ENCODE results near the gene TBC1D10A. TPM values are rescaled to one million over a fixed set of nuclear protein-coding genes. Genes with fewer than 3 reads are reported as not detected.

TBC1D10A gene
- total RNA-seq, 4 donors from 2014 or later = 38.3 to 49.2 (median 43.0) TPM

DNA sequence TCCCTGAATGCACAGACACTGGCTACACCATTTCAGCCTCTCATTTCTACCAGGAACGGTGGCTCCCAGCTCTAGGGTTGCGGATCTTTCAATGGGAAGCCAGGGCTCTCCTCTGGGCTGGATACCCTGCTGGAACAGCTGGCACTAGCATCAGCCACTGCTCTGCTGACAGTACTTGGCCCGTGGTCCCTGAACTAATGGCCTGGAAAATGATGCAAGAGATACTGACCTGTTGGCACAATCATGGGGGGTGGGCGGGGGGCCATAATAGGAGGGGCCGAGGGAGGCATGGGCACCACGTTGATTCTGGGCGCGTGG, 10.7 kb upstream of the TBC1D10A start:
- peaks cover 100% of the 10 kb centered on the region for H3K36me3 ChIP-seq
- no peaks in the 10 kb centered on the region for H3K9me3 ChIP-seq
- TF ChIP-seq POLR2A (IDR thresholded peaks at IDR 0.05) = no peak
- no peak for TF ChIP-seq CTCF (IDR thresholded peaks at IDR 0.05)
- DNase-seq (ENCODE audit: low spot score in 2 of 2) = no peak
- no peak overlapping the region for H3K4me3 ChIP-seq
- no peaks in the 10 kb centered on the region for H3K27me3 ChIP-seq
- peaks cover 3% of the 10 kb centered on the region for H3K4me1 ChIP-seq
- 90% methylated on average over 8 of the region's 8 CpGs for WGBS
- H3K27ac ChIP-seq = no peak overlapping the region

DNA sequence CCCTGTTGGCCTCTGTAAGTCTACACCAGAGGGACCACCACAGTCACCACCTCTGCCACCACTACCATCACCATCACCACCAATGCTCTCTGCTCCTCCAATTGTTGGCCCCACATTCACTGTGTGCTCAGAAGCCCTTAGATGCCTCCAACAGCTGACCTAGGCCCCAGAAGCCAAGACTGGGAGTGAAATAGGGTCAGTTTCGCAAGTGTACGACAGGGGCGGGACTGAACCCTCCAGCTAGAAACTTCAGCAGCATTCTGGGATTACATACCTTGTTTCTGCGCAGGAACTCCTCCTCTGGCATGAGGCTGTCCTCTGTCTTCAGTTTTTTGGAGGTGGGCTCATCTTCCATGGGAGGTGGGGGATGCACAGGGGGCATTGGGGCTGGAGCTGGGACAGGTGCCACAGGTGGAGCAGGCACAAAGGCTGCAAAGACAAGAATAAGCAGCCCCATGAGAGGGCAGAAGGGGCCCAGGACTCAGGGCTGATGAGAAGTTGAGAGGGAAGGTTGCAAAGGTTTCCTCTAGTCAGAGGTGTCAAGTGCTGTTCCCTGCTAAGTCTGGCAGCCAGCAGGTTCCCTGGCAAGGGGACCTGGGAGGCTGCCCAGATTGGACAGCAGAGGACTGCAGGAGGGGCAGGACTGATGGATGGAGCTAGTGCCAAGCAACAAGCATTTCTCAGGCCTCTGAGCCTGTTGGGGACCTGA, 10.2 kb upstream of the TBC1D10A start:
- WGBS = 96% methylated on average over 4 of the region's 4 CpGs
- H3K27ac ChIP-seq = no peak overlapping the region
- no peaks in the 10 kb centered on the region for H3K9me3 ChIP-seq
- TF ChIP-seq POLR2A (IDR thresholded peaks at IDR 0.05) (no peak), CTCF (IDR thresholded peaks at IDR 0.05) (no peak), POLR2AphosphoS5 (IDR thresholded peaks at IDR 0.05) (no peak), EP300 (IDR thresholded peaks at IDR 0.05) (no peak)
- DNase-seq (ENCODE audit: low spot score in 2 of 2) = no peak
- H3K4me3 ChIP-seq = no peak overlapping the region
- H3K36me3 ChIP-seq = peaks cover 100% of the 10 kb centered on the region
- H3K27me3 ChIP-seq = no peaks in the 10 kb centered on the region
- H3K4me1 ChIP-seq = peaks cover 2% of the 10 kb centered on the region

DNA sequence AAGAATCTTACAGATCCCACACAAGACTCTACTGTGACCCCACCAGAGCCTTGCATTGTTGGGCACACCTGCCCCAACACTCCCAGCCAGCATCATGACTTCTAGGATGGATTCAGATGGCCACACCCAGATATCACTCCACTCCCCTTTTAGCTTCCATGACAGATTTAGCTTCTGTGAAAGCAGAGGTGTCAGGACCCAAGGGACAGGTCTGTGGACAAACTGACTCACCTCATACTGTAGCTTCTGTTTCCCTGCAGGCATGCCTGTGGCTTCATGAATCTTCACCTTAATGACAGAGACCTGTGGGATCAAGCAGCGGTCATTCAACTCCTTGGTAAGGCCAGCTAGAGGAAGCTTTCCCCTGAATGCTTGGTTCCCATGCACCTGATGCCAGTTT, 8.5 kb upstream of the TBC1D10A start:
- no peak for DNase-seq (ENCODE audit: low spot score in 2 of 2)
- no peaks in the 10 kb centered on the region for H3K27me3 ChIP-seq
- H3K27ac ChIP-seq = no peak overlapping the region
- H3K4me1 ChIP-seq = no peaks in the 10 kb centered on the region
- H3K9me3 ChIP-seq = no peaks in the 10 kb centered on the region
- peaks cover 91% of the 10 kb centered on the region for H3K36me3 ChIP-seq
- no peak for TF ChIP-seq CTCF (IDR thresholded peaks at IDR 0.05)
- TF ChIP-seq EP300 (IDR thresholded peaks at IDR 0.05) = no peak
- TF ChIP-seq POLR2A (IDR thresholded peaks at IDR 0.05) = no peak
- no peak for TF ChIP-seq POLR2AphosphoS5 (IDR thresholded peaks at IDR 0.05)
- 100% methylated on average over 1 of the region's 1 CpG for WGBS
- H3K4me3 ChIP-seq = no peak overlapping the region

- Histone ChIP-seq H3K4me1 (no peaks in the 10 kb centered on the region), H3K4me3 (no peak overlapping the region), H3K27me3 (no peaks in the 10 kb centered on the region), H3K9me3 (no peaks in the 10 kb centered on the region), H3K36me3 (peaks cover 85% of the 10 kb centered on the region), H3K27ac (no peak overlapping the region)
- no peak for TF ChIP-seq CTCF (IDR thresholded peaks at IDR 0.05)
- TF ChIP-seq POLR2A (IDR thresholded peaks at IDR 0.05) = no peak
- TF ChIP-seq POLR2AphosphoS5 (IDR thresholded peaks at IDR 0.05) = no peak
- TF ChIP-seq EP300 (IDR thresholded peaks at IDR 0.05) = no peak
- no peak for DNase-seq (ENCODE audit: low spot score in 2 of 2)
- WGBS = 98% methylated on average over 4 of the region's 4 CpGs
Observed at GRCh38 chr22:30334646-30335045, 7.9 kb upstream of the TBC1D10A start.

DNA sequence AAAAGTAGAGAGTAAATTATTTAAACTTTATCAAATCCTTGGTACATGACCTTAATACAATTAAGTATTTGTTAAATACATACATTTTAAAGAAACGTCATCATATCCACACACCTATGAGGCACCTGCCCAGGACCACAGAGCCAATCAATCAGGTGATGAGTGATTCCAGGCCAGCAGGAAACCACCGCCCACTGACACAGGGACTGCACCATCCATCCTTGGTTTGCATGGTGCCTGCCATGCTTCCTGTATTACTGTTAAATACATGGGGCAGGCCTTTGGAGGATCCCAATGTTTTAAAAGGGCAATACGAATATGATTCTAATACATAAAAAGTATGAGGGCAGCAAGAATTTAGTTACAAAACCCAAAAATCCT, 7.0 kb upstream of the TBC1D10A start:
- no peaks in the 10 kb centered on the region for H3K27me3 ChIP-seq
- TF ChIP-seq POLR2A (IDR thresholded peaks at IDR 0.05) (no peak), POLR2AphosphoS5 (IDR thresholded peaks at IDR 0.05) (no peak), CTCF (IDR thresholded peaks at IDR 0.05) (no peak), EP300 (IDR thresholded peaks at IDR 0.05) (no peak)
- H3K27ac ChIP-seq = no peak overlapping the region
- H3K9me3 ChIP-seq = no peaks in the 10 kb centered on the region
- H3K4me1 ChIP-seq = no peaks in the 10 kb centered on the region
- H3K4me3 ChIP-seq = no peak overlapping the region
- DNase-seq (ENCODE audit: low spot score in 2 of 2) = no peak
- 86% methylated on average over 3 of the region's 3 CpGs for WGBS
- peaks cover 76% of the 10 kb centered on the region for H3K36me3 ChIP-seq
